ENCODE data around the gene TPSB2. TPM values are rescaled to one million over a fixed set of nuclear protein-coding genes. Genes with fewer than 3 reads are reported as not detected.
"Not testable (repeated sequence)": the region's sequence is repeated elsewhere in the genome, so short reads cannot be mapped to it uniquely, and the experiment has no call there.

TPSB2 gene
- total RNA-seq, 1 experiment from 2014 or later = not detected

GRCh38 chr16:1241081-1241480 lies 11.1 kb upstream of the TPSB2 start:
- DNase-seq (ENCODE audit: low read depth) = not testable (repeated sequence)

DNA sequence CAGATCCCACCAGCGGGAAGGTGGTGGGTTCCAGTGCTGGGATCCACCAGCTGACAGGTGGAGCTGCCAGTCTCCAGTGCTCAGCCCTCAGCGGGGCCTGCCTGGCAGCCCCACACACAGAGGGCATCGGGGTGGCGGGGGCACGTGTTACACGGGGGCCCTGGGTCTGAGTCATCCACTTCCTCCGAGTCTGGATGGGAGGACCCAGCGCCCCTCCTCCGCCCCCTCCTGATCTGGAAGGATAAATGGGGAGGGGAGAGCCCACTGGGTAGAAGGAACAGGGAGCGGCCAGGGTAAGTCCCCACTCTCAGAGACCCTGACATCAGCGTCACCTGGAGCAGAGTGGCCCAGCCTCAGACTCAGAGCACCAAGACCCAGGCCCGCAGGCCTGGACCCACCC lies 10.5 kb upstream of the TPSB2 start, which contains the start of gene TPSAB1:
TPSAB1 (plus strand) TSS at position 270 of the 400 bp plus-strand sequence. CDS start 234 bp downstream, outside the sequence.
- DNase-seq (ENCODE audit: low read depth) = not testable (repeated sequence)

DNA sequence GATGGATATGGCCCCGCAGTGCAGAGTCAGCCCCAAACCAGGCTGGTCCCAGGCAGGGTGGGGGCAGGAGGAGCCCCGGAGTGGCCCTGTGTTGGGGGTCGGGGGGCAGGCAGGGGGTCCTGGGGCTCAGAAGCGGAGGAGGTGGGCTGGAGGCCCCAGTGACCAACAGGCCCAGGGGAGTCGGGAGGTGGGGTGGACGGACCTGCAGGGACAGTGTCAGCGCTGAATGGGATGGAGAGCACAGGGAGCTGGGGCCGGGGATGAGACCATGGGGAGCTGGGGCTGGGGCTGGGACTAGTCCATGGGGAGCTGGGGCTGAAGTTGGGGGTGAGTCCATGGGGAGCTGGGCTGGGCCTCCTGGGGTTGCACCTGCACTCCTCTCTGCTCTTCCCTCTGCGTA lies 9.6 kb upstream of the TPSB2 start:
- DNase-seq (ENCODE audit: low read depth) = not testable (repeated sequence)

- DNase-seq (ENCODE audit: low read depth) = not testable (repeated sequence)
Measured at GRCh38 chr16:1238909-1239308, 8.9 kb upstream of the TPSB2 start.

DNA sequence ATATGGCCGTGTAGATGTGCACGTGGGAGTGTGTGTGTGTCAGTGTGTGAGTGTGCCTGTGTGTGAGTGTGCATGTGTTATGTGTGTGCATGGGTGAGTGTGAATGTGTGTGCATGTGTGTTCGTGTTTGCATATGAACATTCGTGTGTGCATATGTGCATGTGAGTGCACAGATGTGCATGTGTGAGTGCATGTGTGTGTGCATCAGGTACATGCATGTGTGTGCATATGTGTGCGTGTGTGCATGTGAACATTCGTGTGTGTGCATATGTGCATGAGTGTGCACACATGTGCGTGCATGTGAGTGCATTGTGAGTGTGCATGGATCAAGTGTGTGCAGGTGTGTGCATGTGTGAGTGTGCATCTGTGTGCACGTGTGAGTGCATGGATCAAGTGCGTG lies 8.0 kb upstream of the TPSB2 start:
- DNase-seq (ENCODE audit: low read depth) = no peak

DNA sequence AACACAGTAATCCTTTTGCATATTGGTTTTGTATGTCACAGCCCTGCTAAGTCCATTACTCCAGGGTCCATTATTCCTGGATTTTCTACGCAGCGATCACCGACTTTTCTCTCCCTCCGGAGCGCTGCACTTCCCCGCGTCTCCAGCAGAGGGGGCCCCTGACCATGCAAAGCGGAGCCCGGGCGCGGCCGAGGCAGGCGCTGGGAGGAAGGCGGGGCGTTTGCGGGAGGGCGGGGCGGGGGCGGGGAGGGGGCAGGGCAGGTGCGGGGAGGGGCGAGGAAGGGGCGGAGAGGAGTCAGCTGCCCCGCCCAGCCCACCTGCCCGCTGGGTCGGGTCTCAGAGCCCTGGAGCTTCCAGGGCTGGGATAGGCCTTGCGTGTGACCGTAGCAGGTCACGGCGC lies 6.7 kb upstream of the TPSB2 start:
- DNase-seq (ENCODE audit: low read depth) = not testable (repeated sequence)

DNA sequence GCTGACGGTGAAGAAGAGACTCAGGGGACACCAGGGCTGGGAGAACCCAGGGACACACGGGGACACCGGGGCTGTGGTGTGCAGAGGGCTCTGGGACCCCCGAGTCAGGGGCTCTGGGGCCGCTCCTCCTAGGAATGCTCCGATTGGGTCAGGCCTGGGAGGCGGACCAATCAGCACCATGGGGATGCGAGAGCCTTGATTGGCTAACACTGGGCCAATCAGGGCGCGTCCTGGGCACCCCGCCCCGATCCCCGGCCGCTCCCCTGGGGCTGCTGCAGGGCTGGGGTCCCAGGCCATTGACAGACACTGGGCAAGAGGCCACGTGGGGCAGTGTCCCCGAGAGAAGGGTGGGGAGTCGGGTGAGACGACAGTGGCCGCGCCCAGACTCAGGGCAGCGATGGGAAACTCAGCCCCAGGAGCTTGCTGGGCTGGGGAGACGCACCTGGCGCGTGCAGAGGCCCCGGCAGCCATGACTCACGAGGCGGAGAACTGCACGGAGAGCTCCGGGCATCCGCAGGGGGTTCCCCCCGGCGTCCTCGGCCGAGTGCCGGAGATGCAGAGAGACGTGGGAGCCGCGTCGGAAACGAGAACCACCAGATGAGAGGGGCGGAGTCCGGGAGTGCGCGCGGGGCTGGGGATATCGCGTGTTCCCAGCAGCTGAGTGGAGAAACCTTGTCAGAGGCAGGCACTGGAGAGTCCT lies 2.2 kb upstream of the TPSB2 start:
- not testable (repeated sequence) for DNase-seq (ENCODE audit: low read depth)

DNA sequence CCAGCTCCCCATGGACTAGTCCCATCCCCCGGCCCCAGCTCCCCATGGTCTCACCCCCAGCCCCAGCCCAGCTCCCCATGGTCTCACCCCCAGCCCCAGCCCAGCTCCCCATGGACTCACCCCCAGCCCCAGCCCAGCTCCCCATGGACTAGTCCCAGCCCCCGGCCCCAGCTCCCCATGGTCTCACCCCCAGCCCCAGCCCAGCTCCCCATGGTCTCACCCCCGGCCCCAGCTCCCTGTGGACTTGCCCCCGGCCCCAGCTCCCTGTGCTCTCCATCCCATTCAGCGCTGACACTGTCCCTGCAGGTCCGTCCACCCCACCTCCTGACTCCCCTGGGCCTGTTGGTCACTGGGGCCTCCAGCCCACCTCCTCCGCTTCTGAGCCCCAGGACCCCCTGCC lies 1.3 kb upstream of the TPSB2 start:
- not testable (repeated sequence) for DNase-seq (ENCODE audit: low read depth)

DNA sequence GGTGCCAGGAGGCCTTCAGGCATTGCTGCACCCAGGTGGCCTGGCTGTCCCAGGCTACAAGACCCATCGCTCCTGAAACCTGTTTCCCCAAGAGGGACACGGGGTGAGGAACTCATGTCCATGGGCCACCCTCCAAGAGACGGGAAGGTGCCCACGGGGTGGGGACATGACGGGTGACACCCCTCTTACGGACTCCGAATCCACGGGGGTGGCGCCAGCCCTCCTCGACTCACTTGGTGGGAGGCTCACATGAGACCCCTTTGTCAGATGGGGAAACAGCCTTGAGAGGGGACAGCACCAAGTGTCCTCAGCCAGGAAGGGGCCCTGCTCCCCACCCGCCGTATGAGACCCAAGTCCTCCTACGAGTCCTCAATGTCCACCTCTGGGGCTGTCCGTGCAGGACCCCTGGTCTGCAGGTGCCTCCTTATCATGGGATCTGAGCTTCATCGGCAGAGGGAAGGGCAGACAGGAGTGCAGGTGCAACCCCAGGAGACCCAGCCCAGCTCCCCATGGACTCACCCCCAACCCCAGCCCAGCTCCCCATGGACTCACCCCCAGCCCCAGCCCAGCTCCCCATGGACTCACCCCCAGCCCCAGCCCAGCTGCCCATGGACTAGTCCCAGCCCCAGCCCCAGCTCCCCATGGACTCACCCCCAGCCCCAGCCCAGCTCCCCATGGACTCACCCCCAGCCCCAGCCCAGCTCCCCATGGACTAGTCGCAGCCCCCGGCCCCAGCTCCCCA lies 658 bp upstream of the TPSB2 start:
- DNase-seq (ENCODE audit: low read depth) = not testable (repeated sequence)

DNA sequence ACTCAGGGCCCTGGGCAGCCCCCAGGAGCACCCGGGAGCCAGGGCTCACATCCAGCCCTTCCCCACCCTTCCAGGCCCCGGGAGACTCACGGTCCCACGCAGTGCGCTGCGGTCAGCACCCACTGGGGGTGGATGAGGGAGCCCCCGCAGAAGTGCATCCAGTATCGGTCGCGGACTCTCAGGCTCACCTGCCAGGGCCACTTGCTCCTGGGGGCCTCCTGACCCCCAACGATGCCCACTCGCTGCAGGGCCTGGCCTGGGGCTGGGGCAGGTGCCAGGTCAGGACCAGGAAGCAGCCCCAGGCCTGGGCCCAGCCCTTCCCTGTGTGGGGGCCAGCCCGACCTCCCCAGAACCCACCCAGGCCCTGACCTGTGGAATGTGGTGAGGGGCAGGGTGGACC lies 508 bp downstream of the TPSB2 start:
- DNase-seq (ENCODE audit: low read depth) = not testable (repeated sequence)

- not testable (repeated sequence) for DNase-seq (ENCODE audit: low read depth)
Measured at GRCh38 chr16:1228227-1228626, 1.8 kb downstream of the TPSB2 start.

DNA sequence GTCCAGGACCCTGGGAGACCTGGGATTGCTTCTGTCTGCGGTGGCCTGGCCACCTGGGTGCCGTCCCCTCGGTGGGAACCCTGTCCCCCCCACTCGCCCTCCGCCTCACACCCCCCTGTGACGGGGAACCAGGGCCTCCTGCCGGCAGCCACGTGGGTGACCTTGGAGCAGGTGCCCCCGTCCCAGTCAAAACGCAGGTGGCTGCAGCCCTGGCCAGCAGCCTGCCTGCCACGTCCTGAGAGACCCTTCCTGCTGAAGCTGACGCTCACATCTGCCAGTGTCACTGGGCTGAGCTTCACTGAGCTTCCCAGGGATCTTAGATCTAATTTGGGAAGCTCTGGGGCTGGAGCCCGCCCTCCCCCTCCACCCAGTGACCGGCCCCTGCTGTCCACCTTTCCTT lies 3.3 kb downstream of the TPSB2 start:
- DNase-seq (ENCODE audit: low read depth) = not testable (repeated sequence)

DNA sequence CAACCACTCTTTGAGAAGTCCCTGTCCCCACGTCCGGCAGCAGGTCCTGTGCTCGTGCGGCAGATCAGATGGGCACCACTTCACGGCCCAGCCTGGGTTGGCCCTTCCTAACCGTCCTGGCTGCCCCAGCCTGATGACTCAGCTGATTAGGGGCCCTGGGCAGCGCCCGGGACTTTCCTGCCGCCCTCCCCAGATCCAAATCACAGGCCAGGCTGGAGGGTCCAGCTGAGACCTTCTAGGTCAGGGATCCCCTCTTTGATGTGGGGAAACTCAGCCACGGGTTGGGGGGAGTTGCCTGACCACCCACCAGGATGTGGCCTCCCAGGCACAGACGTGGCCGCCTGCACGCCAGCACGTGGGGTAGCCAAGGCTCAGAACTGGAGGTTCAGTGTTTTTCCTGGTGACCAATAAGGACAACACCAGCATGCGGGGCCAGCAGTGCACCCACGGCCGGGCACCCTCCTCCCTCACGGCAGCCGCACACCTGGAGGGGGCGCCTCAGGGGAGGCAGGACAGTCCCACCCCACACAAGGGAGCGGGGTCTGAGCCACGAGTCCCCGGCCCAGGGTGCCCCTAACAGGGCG lies 4.2 kb downstream of the TPSB2 start:
- DNase-seq (ENCODE audit: low read depth) = not testable (repeated sequence)

- no peak for DNase-seq (ENCODE audit: low read depth)
Measured at GRCh38 chr16:1225051-1225451, 4.9 kb downstream of the TPSB2 start, which contains the start of gene TPSG1. TSS of gene TPSG1 (minus strand) at chr16:1225268. CDS start at chr16:1225252, 16 bp downstream.

GRCh38 chr16:1224558-1224957 lies 5.4 kb downstream of the TPSB2 start:
- DNase-seq (ENCODE audit: low read depth) = no peak

- DNase-seq (ENCODE audit: low read depth) = no peak
Measured at GRCh38 chr16:1223355-1224214, 6.4 kb downstream of the TPSB2 start.

DNA sequence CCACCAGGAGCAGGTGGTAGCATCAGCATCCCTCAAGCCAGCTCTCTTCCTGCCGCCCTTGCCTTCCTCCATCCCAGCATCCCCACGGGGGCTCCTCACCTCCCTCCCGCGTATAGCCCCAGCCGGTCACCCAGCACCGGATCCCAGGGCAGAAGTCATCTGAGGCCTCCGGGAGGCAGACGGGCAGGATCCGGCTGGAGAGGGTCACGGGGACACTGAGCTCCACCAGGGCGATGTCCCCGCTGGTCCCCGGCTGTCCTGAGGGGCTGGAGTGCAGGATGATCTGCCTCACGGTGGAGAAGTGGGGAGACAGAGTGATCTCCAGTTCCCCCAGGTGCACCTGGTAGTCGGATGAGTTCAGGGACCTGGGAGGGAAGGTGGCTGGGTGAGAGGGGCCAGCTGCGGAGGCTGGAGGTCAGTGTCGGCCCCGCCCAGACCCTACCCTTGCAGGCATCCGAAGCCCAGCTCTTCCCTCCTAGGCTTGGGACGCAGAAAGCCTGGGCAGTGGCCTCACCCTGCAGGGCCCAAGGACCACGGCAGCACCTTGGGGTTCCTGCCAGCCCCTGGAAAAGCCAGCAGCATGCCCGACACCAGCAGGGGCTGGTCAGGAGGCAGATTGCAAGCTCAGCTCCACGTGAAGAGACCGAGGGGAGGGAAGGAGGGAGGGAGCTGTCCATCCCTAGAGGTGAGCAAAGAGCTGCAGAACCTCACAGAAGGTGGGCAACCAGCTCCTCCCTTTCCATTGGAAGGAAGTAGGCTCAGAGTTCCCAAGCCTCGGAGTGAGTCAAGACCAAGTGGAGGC lies 7.2 kb downstream of the TPSB2 start:
- DNase-seq (ENCODE audit: low read depth) = no peak

DNA sequence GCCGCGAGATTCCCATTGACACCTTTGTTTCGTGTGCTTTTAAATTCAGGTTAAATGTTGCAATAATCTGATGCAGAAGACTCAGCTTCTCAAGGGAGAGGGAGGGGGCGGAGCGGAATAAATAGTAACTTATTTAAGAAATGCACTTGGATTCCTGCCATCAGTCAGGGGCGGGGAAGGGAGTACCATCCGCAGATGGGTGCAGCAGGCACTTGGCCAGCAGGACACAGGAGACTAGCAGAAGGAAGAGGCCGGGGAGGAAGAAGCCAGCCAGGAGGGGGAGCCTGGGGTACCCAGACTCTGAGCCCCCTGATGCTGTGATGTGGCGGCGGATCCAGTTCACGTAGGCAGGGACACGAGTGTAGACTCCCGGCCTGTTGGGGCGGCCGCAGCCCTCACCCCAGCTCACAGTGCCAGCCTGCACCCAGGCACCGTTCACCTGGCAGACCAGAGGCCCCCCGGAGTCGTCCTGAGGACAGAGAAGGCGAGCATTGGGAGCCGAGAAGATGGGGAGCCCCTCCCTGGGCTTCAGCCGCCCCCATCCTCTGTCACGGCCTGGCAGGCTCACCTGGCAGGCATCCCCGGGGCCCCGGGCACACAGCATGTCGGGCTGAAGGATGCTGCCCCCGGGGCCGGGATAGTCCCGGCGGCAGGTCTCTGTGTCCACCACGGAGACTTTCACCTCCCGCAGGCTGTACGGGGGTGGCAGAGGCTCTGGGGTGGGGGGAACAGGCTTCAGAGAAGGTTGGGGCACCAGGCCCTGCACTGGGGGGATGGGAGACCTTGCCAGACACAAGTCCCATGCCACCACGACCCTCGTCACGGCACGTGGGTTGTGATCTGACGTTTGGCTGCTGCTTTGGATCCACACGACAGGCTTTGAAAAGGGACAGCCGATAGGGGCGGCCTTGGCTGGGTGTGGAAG lies 8.1 kb downstream of the TPSB2 start:
- DNase-seq (ENCODE audit: low read depth) = no peak

- no peak for DNase-seq (ENCODE audit: low read depth)
Measured at GRCh38 chr16:1220841-1221627, 8.9 kb downstream of the TPSB2 start.

Data from M059J (cell line).